ENCODE measurements around the gene COQ8A. TPM values are rescaled to one million over a fixed set of nuclear protein-coding genes. Genes with fewer than 3 reads are reported as not detected.
A peak's percentile ranks its signal among the peaks of the same experiment; 100 is the strongest.

The COQ8A gene
- total RNA-seq, 2 donors from 2014 or later = 116 to 134 TPM

GRCh38 chr1:226901421-226901820, 38.7 kb upstream of the COQ8A start:
- no peak for ATAC-seq
- 87 to 90% methylated on average over 4 of the region's 4 CpGs for WGBS, 2 donors
- Histone ChIP-seq H3K4me1 (no peaks in the 10 kb centered on the region), H3K36me3 (replicated peaks in 1 of 2; ENCODE audit: insufficient read depth in 1 of 2, low read depth in 2 of 2) (peaks cover 0 to 9% of the 10 kb centered on the region in 2 donors), H3K27me3 (no peaks in the 10 kb centered on the region), H3K4me3 (no peak overlapping the region), H3K9me3 (no peaks in the 10 kb centered on the region), H3K27ac (no peak overlapping the region)
- no peak for DNase-seq
- intact Hi-C loops (cut with DNase I) = no loop called here
- TF ChIP-seq POLR2A (IDR thresholded peaks at IDR 0.05) = no peak
- no peak for TF ChIP-seq CTCF (IDR thresholded peaks at IDR 0.05)

- 65 to 69% methylated on average over 4 of the region's 4 CpGs for WGBS, 2 donors
- Histone ChIP-seq H3K9me3 (no peaks in the 10 kb centered on the region), H3K27ac (no peak overlapping the region), H3K4me1 (no peaks in the 10 kb centered on the region), H3K4me3 (no peak overlapping the region), H3K27me3 (no peaks in the 10 kb centered on the region), H3K36me3 (replicated peaks in 1 of 2; ENCODE audit: insufficient read depth in 1 of 2, low read depth in 2 of 2) (peaks cover 0 to 9% of the 10 kb centered on the region in 2 donors)
- TF ChIP-seq POLR2A (IDR thresholded peaks at IDR 0.05) (no peak), CTCF (IDR thresholded peaks at IDR 0.05) (no peak)
- DNase-seq (no peak), ATAC-seq (no peak)
- intact Hi-C loops (cut with DNase I) = no loop called here
These were observed 37.5 kb upstream of the COQ8A start for GRCh38 chr1:226902601-226903000.

- intact Hi-C loops (cut with DNase I) = no loop called here
- H3K4me1 ChIP-seq = no peaks in the 10 kb centered on the region
- no peaks in the 10 kb centered on the region for H3K9me3 ChIP-seq
- TF ChIP-seq CTCF (IDR thresholded peaks at IDR 0.05) (no peak), POLR2A (IDR thresholded peaks at IDR 0.05) (no peak)
- whole genome bisulfite sequencing, 2 donors = 89 to 90% methylated on average over 12 of the region's 12 CpGs
- ATAC-seq (no peak), DNase-seq (peak in 1 of 4 donors; percentile 33)
- H3K36me3 ChIP-seq (replicated peaks in 1 of 2; ENCODE audit: insufficient read depth in 1 of 2, low read depth in 2 of 2) = peaks cover 0 to 9% of the 10 kb centered on the region in 2 donors
- no peaks in the 10 kb centered on the region for H3K27me3 ChIP-seq
- H3K27ac ChIP-seq = no peak overlapping the region
- H3K4me3 ChIP-seq = no peak overlapping the region
These were observed 36.0 kb upstream of the COQ8A start for GRCh38 chr1:226903819-226904716.

- Histone ChIP-seq H3K4me3 (no peak overlapping the region), H3K27ac (no peak overlapping the region), H3K9me3 (no peaks in the 10 kb centered on the region), H3K4me1 (no peaks in the 10 kb centered on the region), H3K27me3 (no peaks in the 10 kb centered on the region), H3K36me3 (replicated peaks in 1 of 2; ENCODE audit: insufficient read depth in 1 of 2, low read depth in 2 of 2) (peaks cover 0 to 5% of the 10 kb centered on the region in 2 donors)
- ATAC-seq (no peak), DNase-seq (no peak)
- WGBS, 2 donors = 87 to 90% methylated on average over 3 of the region's 3 CpGs
- intact Hi-C loops (cut with DNase I) = no loop called here
- TF ChIP-seq POLR2A (IDR thresholded peaks at IDR 0.05) (no peak), CTCF (IDR thresholded peaks at IDR 0.05) (no peak)
These were observed 35.3 kb upstream of the COQ8A start for GRCh38 chr1:226904772-226905171.

- H3K4me1 ChIP-seq = peaks cover 6% of the 10 kb centered on the region
- H3K36me3 ChIP-seq (replicated peaks in 1 of 2; ENCODE audit: insufficient read depth in 1 of 2, low read depth in 2 of 2) = peaks cover 0 to 4% of the 10 kb centered on the region in 2 donors
- intact Hi-C loops (cut with DNase I) = no loop called here
- no peak for TF ChIP-seq POLR2A (IDR thresholded peaks at IDR 0.05)
- H3K9me3 ChIP-seq = no peaks in the 10 kb centered on the region
- 94 to 95% methylated on average over 10 of the region's 10 CpGs for WGBS, 2 donors
- H3K27ac ChIP-seq = no peak overlapping the region
- no peak for DNase-seq
- H3K27me3 ChIP-seq = no peaks in the 10 kb centered on the region
- ATAC-seq = no peak
- H3K4me3 ChIP-seq = no peak overlapping the region
These were observed 31.7 kb upstream of the COQ8A start for GRCh38 chr1:226908419-226908818.
